ENCODE results near the gene P3R3URF. TPM values are rescaled to one million over a fixed set of nuclear protein-coding genes. Genes with fewer than 3 reads are reported as not detected.

Gene P3R3URF
- total RNA-seq, 4 donors from 2014 or later, result not detected

DNA sequence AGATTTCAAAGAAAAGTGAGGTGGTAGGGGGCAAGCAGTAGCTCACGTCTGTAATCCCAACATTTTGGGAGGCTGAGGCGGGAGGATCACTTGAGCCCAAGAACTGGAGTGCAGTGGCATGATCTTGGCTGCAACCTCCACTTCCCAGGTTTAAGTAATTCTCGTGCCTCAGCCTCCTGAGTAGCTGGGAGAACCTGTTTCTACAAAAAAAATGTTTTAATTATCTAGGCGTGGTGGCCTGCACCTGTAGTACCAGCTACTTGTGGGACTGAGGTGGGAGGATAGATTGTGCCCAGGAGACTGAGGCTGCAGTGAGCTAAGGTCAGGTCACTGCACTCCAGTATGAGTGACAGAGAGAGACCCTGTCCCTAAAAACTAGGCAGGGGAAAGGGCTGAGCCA, 4.0 kb downstream of the P3R3URF start:
- TF ChIP-seq, protein P1, sequence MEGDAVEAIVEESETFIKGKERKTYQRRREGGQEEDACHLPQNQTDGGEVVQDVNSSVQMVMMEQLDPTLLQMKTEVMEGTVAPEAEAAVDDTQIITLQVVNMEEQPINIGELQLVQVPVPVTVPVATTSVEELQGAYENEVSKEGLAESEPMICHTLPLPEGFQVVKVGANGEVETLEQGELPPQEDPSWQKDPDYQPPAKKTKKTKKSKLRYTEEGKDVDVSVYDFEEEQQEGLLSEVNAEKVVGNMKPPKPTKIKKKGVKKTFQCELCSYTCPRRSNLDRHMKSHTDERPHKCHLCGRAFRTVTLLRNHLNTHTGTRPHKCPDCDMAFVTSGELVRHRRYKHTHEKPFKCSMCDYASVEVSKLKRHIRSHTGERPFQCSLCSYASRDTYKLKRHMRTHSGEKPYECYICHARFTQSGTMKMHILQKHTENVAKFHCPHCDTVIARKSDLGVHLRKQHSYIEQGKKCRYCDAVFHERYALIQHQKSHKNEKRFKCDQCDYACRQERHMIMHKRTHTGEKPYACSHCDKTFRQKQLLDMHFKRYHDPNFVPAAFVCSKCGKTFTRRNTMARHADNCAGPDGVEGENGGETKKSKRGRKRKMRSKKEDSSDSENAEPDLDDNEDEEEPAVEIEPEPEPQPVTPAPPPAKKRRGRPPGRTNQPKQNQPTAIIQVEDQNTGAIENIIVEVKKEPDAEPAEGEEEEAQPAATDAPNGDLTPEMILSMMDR (IDR thresholded peaks at IDR 0.05), result no peak
- ATAC-seq (ENCODE audit: low FRiP score) (no peak), DNase-seq (ENCODE audit: low spot score) (no peak)

DNA sequence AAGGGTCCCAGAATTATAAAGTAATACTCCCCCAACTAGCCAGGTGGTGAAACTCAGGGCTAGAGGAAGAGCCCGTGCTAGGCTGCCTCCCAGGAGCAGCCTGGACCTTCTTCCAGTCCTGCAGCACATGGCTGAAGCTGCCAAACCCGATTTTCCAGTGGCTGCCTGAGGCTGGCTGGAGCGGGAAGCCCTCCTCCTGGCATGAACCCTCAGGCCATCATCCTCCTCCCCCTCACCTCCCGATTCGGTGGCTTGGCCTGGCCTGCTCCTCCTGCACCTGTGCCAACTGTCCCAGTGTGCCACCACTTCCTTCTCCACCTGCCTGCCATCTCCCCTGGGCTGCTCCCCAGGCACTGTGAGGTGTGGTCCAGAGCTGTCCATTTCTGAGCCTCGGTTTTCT, 4.4 kb downstream of the P3R3URF start:
- TF ChIP-seq, protein P1 (IDR thresholded peaks at IDR 0.05), result no peak

DNA sequence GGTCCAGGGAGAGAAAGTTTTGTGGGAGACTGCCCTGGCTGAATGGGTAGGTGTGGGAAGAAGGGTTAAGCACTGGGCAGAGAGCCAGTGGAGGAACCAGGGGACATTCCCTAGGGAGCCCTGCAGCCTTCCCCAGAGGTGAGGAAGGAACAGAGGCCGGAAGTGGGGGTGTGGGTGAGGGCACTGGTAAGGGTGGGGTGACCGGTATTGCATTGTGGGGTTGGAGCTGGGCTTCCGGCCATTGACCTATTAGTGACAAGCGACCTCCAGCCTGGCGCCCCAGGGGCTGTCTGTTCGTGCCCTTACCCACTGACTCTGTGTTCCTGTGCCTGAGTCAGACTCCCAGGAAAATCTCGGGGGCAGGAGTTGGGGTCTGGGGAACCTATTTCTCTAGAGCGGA, 4.9 kb downstream of the P3R3URF start:
- no peak for ATAC-seq (ENCODE audit: low FRiP score)
- no peak for DNase-seq (ENCODE audit: low spot score)
- TF ChIP-seq, protein P1 (IDR thresholded peaks at IDR 0.05), result no peak

More for the DNA sequence above, 4.4 kb downstream of the P3R3URF start:
- no peak for DNase-seq (ENCODE audit: low spot score)
- ATAC-seq (ENCODE audit: low FRiP score), result no peak

DNA sequence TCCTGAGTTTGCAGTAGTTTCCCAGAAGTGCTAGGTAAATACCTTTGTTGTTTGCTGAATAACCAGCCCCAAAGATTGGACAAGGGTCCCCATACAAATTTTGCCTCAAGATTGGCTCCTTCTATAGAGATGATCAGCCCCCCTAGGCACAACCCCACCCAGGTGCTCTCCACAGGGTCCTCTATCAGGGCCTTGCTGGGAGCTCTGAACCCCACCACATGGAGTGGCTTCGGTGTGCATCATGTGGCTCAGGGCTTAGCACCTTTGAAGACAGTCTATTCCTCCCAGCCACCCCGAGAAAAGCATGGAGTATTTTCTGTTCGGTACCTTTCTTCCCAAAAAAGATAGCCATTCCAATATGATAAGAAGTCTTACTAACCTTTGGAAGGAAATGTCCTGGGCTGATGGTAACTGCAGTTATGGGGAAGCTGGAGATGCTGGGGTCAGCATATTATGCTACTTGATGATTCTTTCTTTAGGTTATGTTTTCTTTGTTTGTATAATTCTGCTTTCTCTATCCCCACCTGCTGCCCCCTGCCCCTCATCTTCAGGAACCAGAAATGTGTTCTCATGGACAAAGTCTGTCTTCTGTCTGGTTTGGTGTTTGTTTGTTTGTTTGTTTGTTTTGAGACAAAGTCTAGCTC, 6.4 kb downstream of the P3R3URF start:
- ATAC-seq (ENCODE audit: low FRiP score), result no peak
- TF ChIP-seq, protein P1 (IDR thresholded peaks at IDR 0.05), result no peak

DNA sequence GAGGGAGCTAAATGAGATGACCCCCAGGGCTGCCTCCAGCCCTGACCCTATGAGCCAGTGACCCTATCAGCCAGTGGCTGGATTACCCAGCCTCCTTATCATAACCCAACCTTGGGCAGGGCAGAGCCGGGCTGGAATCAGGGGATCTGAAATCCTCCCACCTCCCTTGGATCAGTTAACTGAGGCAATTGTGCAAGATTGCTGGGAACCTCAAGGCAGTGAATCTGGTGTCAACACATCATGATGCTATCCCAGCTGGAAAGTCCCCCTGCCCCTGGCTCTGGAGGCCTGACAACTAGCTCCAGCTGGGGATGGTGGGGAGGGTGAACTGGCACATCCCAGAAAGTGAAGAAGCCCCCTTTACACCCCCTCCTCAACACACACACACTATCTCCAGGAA, 7.8 kb downstream of the P3R3URF start:
- ATAC-seq (ENCODE audit: low FRiP score), result no peak
- no peak for DNase-seq (ENCODE audit: low spot score)

More for the DNA sequence above, 6.4 kb downstream of the P3R3URF start:
- no peak for DNase-seq (ENCODE audit: low spot score)

DNA sequence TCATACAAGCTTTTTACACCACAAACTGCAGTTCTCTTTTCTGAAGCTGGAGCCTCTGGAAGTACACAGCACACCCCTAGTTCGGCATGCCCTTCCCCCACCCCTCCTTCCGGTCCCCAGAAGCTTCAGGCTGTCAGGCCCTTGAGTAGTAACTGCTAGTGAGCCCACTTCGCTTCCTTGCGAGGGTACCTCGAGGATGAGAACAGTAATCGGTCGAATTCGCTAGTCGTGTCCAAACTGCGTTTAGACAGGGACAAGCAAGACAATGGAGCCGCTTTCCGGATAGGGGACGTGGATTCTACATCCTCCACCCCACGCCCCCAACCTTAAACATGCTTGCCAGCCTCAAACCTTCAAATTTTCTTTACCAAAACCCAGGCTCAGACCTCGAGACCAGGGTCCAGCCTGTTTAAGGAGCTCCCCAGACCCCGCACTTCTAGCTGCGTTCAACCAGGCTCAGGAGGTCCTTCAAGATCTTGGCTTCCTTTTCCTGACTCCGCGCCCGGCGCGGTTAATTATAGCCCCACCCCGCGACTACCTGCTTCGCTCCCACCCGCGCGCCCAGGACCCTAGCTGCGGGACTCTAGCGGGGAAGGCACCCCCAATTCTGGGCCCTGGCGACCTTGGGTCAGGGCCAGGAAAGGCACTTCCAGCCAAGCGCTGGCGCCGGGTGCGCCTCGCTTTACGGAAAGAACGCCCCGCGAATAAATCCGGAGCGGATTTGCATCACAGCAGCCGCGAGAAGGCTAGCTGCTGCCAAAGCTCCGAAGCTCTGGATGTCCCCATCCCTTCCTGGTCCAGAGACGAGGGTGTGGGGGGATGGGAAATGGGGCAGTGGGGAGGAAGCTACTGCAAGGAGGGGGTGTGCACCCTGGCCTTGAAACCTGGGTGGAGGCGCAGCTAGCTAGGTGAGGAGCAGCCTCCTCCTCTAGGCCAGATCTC, 9.5 kb downstream of the P3R3URF start:
- DNase-seq (ENCODE audit: low spot score) (no peak), ATAC-seq (ENCODE audit: low FRiP score) (no peak)
- TF ChIP-seq, protein P1 (IDR thresholded peaks at IDR 0.05), result no peak

More for the DNA sequence above, 7.8 kb downstream of the P3R3URF start:
- TF ChIP-seq, protein P1 (IDR thresholded peaks at IDR 0.05), result no peak

Measured in omental fat pad (tissue), 4 donors.